Mucosa of rectum (tissue), 2 donors: ENCODE data around the gene PLA2G6.

ENCODE experiments used
- H3K27ac ChIP-seq, 2 donors: one replicate each; pipeline ENCODE4 v1.7.0; 2013; ENCODE audit warnings: inconsistent platforms in 2 of 2, low read depth in 2 of 2, low read length in 2 of 2
- H3K27me3 ChIP-seq, 2 donors: one replicate each; pipeline ENCODE4 v1.7.0; 2013; ENCODE audit warnings: low read length in 2 of 2; ENCODE audit not compliant: control insufficient read depth in 2 of 2, insufficient read depth in 2 of 2
- H3K36me3 ChIP-seq, 2 donors: one replicate each; pipeline ENCODE4 v1.7.0; 2013; ENCODE audit warnings: low read length in 2 of 2; ENCODE audit not compliant: control insufficient read depth in 2 of 2, insufficient read depth in 2 of 2
- H3K4me1 ChIP-seq, 2 donors: one replicate each; pipeline ENCODE4 v1.7.0; 2013; ENCODE audit warnings: low read length in 2 of 2, mild to moderate bottlenecking in 1 of 2; ENCODE audit not compliant: control insufficient read depth in 2 of 2, insufficient read depth in 2 of 2
- H3K4me3 ChIP-seq, 2 donors: one replicate each; pipeline ENCODE4 v1.7.0; 2013; ENCODE audit warnings: low read length in 2 of 2
- H3K9ac ChIP-seq, 2 donors: one replicate each; pipeline ENCODE4 v1.7.0; 2013; ENCODE audit warnings: low read length in 2 of 2, low read depth in 1 of 2, mild to moderate bottlenecking in 1 of 2
- H3K9me3 ChIP-seq, 2 donors: one replicate each; pipeline ENCODE4 v1.7.0; 2013; ENCODE audit warnings: low read length in 2 of 2; ENCODE audit not compliant: control insufficient read depth in 2 of 2
- donor health status: healthy.
- donor health status: Normal muscosa, but diverticular disease.

The PLA2G6 gene

GRCh38 chr22:38133331-38133730 lies 48.3 kb downstream of the PLA2G6 start:
- no peak overlapping the region for H3K4me3 ChIP-seq
- H3K9ac ChIP-seq, result no peak overlapping the region
- no peaks in the 10 kb centered on the region for H3K27me3 ChIP-seq
- H3K9me3 ChIP-seq, result no peaks in the 10 kb centered on the region
- H3K27ac ChIP-seq, result no peak overlapping the region
- H3K36me3 ChIP-seq, result peaks cover 7 to 17% of the 10 kb centered on the region in 2 donors
- H3K4me1 ChIP-seq, result no peaks in the 10 kb centered on the region

GRCh38 chr22:38132794-38133193 lies 48.8 kb downstream of the PLA2G6 start:
- no peaks in the 10 kb centered on the region for H3K9me3 ChIP-seq
- H3K36me3 ChIP-seq, result peaks cover 7 to 14% of the 10 kb centered on the region in 2 donors
- H3K27ac ChIP-seq, result no peak overlapping the region

GRCh38 chr22:38132136-38132535 lies 49.5 kb downstream of the PLA2G6 start:
- Histone ChIP-seq H3K27me3 (no peaks in the 10 kb centered on the region), H3K27ac (no peak overlapping the region)

More at GRCh38 chr22:38132794-38133193, 48.8 kb downstream of the PLA2G6 start:
- Histone ChIP-seq H3K9ac (no peak overlapping the region), H3K27me3 (no peaks in the 10 kb centered on the region), H3K4me3 (no peak overlapping the region), H3K4me1 (no peaks in the 10 kb centered on the region)

GRCh38 chr22:38131399-38131798 lies 50.2 kb downstream of the PLA2G6 start:
- H3K27ac ChIP-seq, result no peak overlapping the region
- no peak overlapping the region for H3K9ac ChIP-seq
- H3K4me1 ChIP-seq, result no peaks in the 10 kb centered on the region
- H3K27me3 ChIP-seq, result no peaks in the 10 kb centered on the region
- peaks cover 7 to 17% of the 10 kb centered on the region in 2 donors for H3K36me3 ChIP-seq
- no peaks in the 10 kb centered on the region for H3K9me3 ChIP-seq
- H3K4me3 ChIP-seq, result no peak overlapping the region

More at GRCh38 chr22:38132136-38132535, 49.5 kb downstream of the PLA2G6 start:
- no peaks in the 10 kb centered on the region for H3K4me1 ChIP-seq
- H3K9me3 ChIP-seq, result no peaks in the 10 kb centered on the region
- no peak overlapping the region for H3K9ac ChIP-seq
- H3K36me3 ChIP-seq, result peaks cover 7 to 15% of the 10 kb centered on the region in 2 donors
- no peak overlapping the region for H3K4me3 ChIP-seq

GRCh38 chr22:38129856-38130255 lies 51.8 kb downstream of the PLA2G6 start:
- Histone ChIP-seq H3K9ac (no peak overlapping the region), H3K36me3 (peaks cover 3 to 24% of the 10 kb centered on the region in 2 donors), H3K4me1 (no peaks in the 10 kb centered on the region), H3K9me3 (no peaks in the 10 kb centered on the region), H3K27me3 (no peaks in the 10 kb centered on the region), H3K4me3 (no peak overlapping the region), H3K27ac (no peak overlapping the region)

- Histone ChIP-seq H3K27ac (no peak overlapping the region), H3K4me1 (no peaks in the 10 kb centered on the region), H3K9ac (no peak overlapping the region), H3K9me3 (no peaks in the 10 kb centered on the region), H3K36me3 (peaks cover 2 to 24% of the 10 kb centered on the region in 2 donors), H3K27me3 (no peaks in the 10 kb centered on the region), H3K4me3 (no peak overlapping the region)
These were observed 52.6 kb downstream of the PLA2G6 start for GRCh38 chr22:38129021-38129420.

GRCh38 chr22:38127869-38128268 lies 53.8 kb downstream of the PLA2G6 start:
- Histone ChIP-seq H3K4me3 (no peak overlapping the region), H3K4me1 (no peaks in the 10 kb centered on the region), H3K36me3 (peaks cover 2 to 24% of the 10 kb centered on the region in 2 donors), H3K27ac (no peak overlapping the region), H3K27me3 (no peaks in the 10 kb centered on the region), H3K9ac (no peak overlapping the region), H3K9me3 (no peaks in the 10 kb centered on the region)

- Histone ChIP-seq H3K36me3 (peaks cover 2 to 16% of the 10 kb centered on the region in 2 donors), H3K27me3 (no peaks in the 10 kb centered on the region), H3K4me3 (no peak overlapping the region), H3K27ac (no peak overlapping the region), H3K4me1 (no peaks in the 10 kb centered on the region), H3K9me3 (no peaks in the 10 kb centered on the region), H3K9ac (no peak overlapping the region)
These were observed 54.5 kb downstream of the PLA2G6 start for GRCh38 chr22:38126928-38127668.

GRCh38 chr22:38125751-38126201 lies 55.9 kb downstream of the PLA2G6 start:
- Histone ChIP-seq H3K4me1 (no peaks in the 10 kb centered on the region), H3K27me3 (no peaks in the 10 kb centered on the region), H3K4me3 (no peak overlapping the region), H3K9ac (no peak overlapping the region), H3K27ac (no peak overlapping the region), H3K36me3 (peaks cover 2 to 15% of the 10 kb centered on the region in 2 donors), H3K9me3 (no peaks in the 10 kb centered on the region)

GRCh38 chr22:38125038-38125610 lies 56.5 kb downstream of the PLA2G6 start:
- Histone ChIP-seq H3K9ac (no peak overlapping the region), H3K27ac (no peak overlapping the region), H3K27me3 (no peaks in the 10 kb centered on the region), H3K4me1 (peaks cover 0 to 4% of the 10 kb centered on the region in 2 donors), H3K4me3 (no peak overlapping the region), H3K9me3 (no peaks in the 10 kb centered on the region), H3K36me3 (peaks cover 2 to 15% of the 10 kb centered on the region in 2 donors)
